ENCODE results near the gene CBLB.

The CBLB gene

GRCh38 chr3:105765308-105765639 lies 103.5 kb downstream of the CBLB start:
- Histone ChIP-seq H3K4me1 (ENCODE audit: control insufficient read depth, insufficient read depth, low read length) (no peaks in the 10 kb centered on the region), H3K4me3 (ENCODE audit: low read depth, low read length) (no peak overlapping the region), H3K9me3 (ENCODE audit: control insufficient read depth, insufficient read depth, low read depth, low read length) (no peaks in the 10 kb centered on the region; the same call in 1 of the 2 replicates), H3K27ac (ENCODE audit: extremely low read depth, low read depth, low read length) (no peak overlapping the region), H3K36me3 (ENCODE audit: control insufficient read depth in 2 of 2, insufficient read depth in 1 of 2, low read length in 2 of 2) (no peaks in the 10 kb centered on the region)
- CTCF ChIA-PET = no interaction called here
- POLR2A ChIA-PET = no interaction called here
- TF ChIP-seq EGR2 (tag by site-specific recombination; IDR thresholded peaks at IDR 0.05; ENCODE audit: low read depth) = no peak
- no peak for TF ChIP-seq PRDM1 (tag by site-specific recombination; IDR thresholded peaks at IDR 0.05)
- TF ChIP-seq ZIC2 (tag by site-specific recombination; IDR thresholded peaks at IDR 0.05) = no peak
- no peak for TF ChIP-seq ZNF555 (tag by site-specific recombination; conservative IDR thresholded peaks at IDR 0.05)
- TF ChIP-seq, protein P1, sequence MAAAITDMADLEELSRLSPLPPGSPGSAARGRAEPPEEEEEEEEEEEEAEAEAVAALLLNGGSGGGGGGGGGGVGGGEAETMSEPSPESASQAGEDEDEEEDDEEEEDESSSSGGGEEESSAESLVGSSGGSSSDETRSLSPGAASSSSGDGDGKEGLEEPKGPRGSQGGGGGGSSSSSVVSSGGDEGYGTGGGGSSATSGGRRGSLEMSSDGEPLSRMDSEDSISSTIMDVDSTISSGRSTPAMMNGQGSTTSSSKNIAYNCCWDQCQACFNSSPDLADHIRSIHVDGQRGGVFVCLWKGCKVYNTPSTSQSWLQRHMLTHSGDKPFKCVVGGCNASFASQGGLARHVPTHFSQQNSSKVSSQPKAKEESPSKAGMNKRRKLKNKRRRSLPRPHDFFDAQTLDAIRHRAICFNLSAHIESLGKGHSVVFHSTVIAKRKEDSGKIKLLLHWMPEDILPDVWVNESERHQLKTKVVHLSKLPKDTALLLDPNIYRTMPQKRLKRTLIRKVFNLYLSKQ (tag by site-specific recombination; IDR thresholded peaks at IDR 0.05; ENCODE audit: borderline replicate concordance) = no peak
- no peak for TF ChIP-seq ZNF654 (tag by site-specific recombination; IDR thresholded peaks at IDR 0.05; ENCODE audit: low read depth)
- TF ChIP-seq KLF1 (tag by site-specific recombination; IDR thresholded peaks at IDR 0.05) = no peak
- no peak for TF ChIP-seq ZNF629 (tag by site-specific recombination; IDR thresholded peaks at IDR 0.05)
- no peak for TF ChIP-seq GLI2 (tag by site-specific recombination; IDR thresholded peaks at IDR 0.05; ENCODE audit: borderline replicate concordance, low read depth)

DNA sequence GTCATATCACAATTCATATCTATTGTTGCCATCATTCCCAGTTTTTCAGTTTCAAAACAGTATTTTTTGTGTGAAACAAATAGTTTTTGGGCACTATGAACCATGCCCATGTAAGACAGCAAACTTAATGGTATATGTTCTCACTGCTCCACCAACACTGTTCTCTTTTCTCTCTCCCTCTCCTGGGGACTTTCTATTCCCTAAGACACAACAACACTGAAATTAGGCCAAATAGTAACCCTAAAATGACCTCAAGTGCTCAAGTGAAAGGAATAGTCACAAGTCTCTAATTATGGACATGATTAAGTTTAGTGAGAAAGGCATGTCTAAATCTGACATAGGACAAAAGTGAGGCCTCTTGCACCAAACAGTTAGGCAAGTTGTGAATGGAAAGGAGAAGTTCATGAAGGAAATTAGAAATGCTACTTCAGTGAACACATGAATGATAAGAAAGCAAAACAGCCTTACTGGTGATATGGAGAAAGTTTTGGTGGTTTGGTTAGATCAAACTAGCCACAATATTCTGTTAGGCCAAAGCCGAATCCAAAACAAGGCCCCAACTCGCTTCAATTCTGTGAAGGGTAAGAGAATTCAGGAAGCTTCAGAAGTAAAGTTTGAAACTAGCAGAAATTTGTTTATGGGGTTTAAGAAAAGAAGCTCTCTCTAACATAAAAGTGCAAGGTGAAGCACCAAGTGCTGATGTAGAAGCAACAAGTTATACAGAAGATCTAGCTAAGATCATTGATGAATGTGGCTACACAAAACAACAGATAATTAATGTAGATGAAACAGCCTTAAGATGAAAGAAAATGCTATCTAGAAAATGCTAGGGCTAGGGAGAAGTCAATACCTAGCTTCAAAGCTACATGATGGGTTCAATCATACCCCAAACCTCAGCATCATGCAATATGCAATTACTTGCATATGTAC lies 104.2 kb downstream of the CBLB start:
- TF ChIP-seq ZNF157 (tag by site-specific recombination; IDR thresholded peaks at IDR 0.05) (no peak), ZNF354C (tag by site-specific recombination; IDR thresholded peaks at IDR 0.05; ENCODE audit: borderline replicate concordance, low read depth) (no peak), SALL2 (tag by site-specific recombination; IDR thresholded peaks at IDR 0.05; ENCODE audit: borderline replicate concordance) (no peak), WT1 (tag by site-specific recombination; IDR thresholded peaks at IDR 0.05) (no peak), YY1 (tag by site-specific recombination; IDR thresholded peaks at IDR 0.05) (no peak), BCL11B (tag by site-specific recombination; IDR thresholded peaks at IDR 0.05; ENCODE audit: low read depth) (no peak), ZNF404 (tag by site-specific recombination; IDR thresholded peaks at IDR 0.05) (no peak)
- no peak overlapping the region for H3K27ac ChIP-seq (ENCODE audit: extremely low read depth, low read depth, low read length)

DNA sequence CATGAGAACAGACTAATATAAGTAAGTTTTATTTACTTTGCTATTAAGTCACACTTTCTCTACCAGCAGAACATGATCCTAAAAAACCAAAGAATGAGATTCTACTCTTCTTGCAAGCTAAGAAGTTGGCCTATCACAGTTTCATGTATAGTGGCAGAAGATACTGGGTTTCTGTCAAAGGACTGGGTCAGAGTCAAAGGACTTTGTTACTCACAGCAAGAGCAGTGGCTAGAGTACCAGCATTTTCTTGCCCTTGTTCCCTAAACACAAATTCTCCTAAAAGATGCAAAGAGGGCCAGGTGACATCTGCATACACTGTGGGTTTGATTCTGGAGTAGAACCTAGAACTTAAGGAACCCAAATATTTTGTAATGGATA lies 105.2 kb downstream of the CBLB start:
- Histone ChIP-seq H3K4me3 (ENCODE audit: low read depth, low read length) (no peak overlapping the region), H3K4me1 (ENCODE audit: control insufficient read depth, insufficient read depth, low read length) (no peaks in the 10 kb centered on the region), H3K36me3 (ENCODE audit: control insufficient read depth in 2 of 2, insufficient read depth in 1 of 2, low read length in 2 of 2) (no peaks in the 10 kb centered on the region), H3K9me3 (ENCODE audit: control insufficient read depth, insufficient read depth, low read depth, low read length) (no peaks in the 10 kb centered on the region; the same call in 1 of the 2 replicates), H3K27ac (ENCODE audit: extremely low read depth, low read depth, low read length) (no peak overlapping the region)
- ChIA-PET CTCF (no interaction called here), POLR2A (no interaction called here)
- no peak for TF ChIP-seq ZNF76 (tag by site-specific recombination; IDR thresholded peaks at IDR 0.05; ENCODE audit: borderline replicate concordance, low read depth)
- TF ChIP-seq ZSCAN16 (tag by site-specific recombination; IDR thresholded peaks at IDR 0.05) = no peak
- TF ChIP-seq KLF9 (tag by site-specific recombination; IDR thresholded peaks at IDR 0.05; ENCODE audit: low read depth) = no peak
- TF ChIP-seq, protein P2, sequence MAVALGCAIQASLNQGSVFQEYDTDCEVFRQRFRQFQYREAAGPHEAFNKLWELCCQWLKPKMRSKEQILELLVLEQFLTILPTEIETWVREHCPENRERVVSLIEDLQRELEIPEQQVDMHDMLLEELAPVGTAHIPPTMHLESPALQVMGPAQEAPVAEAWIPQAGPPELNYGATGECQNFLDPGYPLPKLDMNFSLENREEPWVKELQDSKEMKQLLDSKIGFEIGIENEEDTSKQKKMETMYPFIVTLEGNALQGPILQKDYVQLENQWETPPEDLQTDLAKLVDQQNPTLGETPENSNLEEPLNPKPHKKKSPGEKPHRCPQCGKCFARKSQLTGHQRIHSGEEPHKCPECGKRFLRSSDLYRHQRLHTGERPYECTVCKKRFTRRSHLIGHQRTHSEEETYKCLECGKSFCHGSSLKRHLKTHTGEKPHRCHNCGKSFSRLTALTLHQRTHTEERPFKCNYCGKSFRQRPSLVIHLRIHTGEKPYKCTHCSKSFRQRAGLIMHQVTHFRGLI (tag by site-specific recombination; IDR thresholded peaks at IDR 0.05) = no peak
- no peak for TF ChIP-seq ZNF335 (tag by site-specific recombination; conservative IDR thresholded peaks at IDR 0.05)
- no peak for TF ChIP-seq ZIC2 (tag by site-specific recombination; IDR thresholded peaks at IDR 0.05)
- TF ChIP-seq ZNF623 (tag by site-specific recombination; IDR thresholded peaks at IDR 0.05) = no peak
- TF ChIP-seq, protein P3, sequence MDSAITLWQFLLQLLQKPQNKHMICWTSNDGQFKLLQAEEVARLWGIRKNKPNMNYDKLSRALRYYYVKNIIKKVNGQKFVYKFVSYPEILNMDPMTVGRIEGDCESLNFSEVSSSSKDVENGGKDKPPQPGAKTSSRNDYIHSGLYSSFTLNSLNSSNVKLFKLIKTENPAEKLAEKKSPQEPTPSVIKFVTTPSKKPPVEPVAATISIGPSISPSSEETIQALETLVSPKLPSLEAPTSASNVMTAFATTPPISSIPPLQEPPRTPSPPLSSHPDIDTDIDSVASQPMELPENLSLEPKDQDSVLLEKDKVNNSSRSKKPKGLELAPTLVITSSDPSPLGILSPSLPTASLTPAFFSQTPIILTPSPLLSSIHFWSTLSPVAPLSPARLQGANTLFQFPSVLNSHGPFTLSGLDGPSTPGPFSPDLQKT (IDR thresholded peaks at IDR 0.05; ENCODE audit: borderline replicate concordance, low read depth, low read length) = no peak
- no peak for TF ChIP-seq ZNF791 (tag by site-specific recombination; IDR thresholded peaks at IDR 0.05)
- TF ChIP-seq ZNF341 (tag by site-specific recombination; IDR thresholded peaks at IDR 0.05; ENCODE audit: low read depth) = no peak
- TF ChIP-seq ZNF155 (tag by site-specific recombination; IDR thresholded peaks at IDR 0.05) = no peak
- TF ChIP-seq ZNF426 (tag by site-specific recombination; IDR thresholded peaks at IDR 0.05) = no peak
- TF ChIP-seq, protein P1 (tag by site-specific recombination; IDR thresholded peaks at IDR 0.05; ENCODE audit: borderline replicate concordance) = no peak

More for the DNA sequence above, 104.2 kb downstream of the CBLB start:
- CTCF ChIA-PET = no interaction called here
- Histone ChIP-seq H3K36me3 (ENCODE audit: control insufficient read depth in 2 of 2, insufficient read depth in 1 of 2, low read length in 2 of 2) (no peaks in the 10 kb centered on the region), H3K4me3 (ENCODE audit: low read depth, low read length) (no peak overlapping the region), H3K9me3 (ENCODE audit: control insufficient read depth, insufficient read depth, low read depth, low read length) (no peaks in the 10 kb centered on the region; the same call in 1 of the 2 replicates), H3K4me1 (ENCODE audit: control insufficient read depth, insufficient read depth, low read length) (no peaks in the 10 kb centered on the region)
- POLR2A ChIA-PET = no interaction called here

Measured in HEK293 (cell line).